PFSK-1 (cell line): ENCODE data around the gene TRMT61A.

Source experiments
- POLR2AphosphoS5 ChIP-seq: IDR thresholded peaks from 2 replicates; pipeline ENCODE4 v1.6.1; 2012; ENCODE audit warnings: low read depth, mild to moderate bottlenecking, control low read depth, low read length, moderate library complexity
- REST ChIP-seq, 2 experiments: IDR thresholded peaks; 2 replicates each; pipeline versions ENCODE4 v1.6.1 to v1.8.0; 2011 to 2012; ENCODE audit warnings: low read depth in 2 of 2, low read length in 2 of 2, control low read depth in 1 of 2, inconsistent platforms in 1 of 2, mild to moderate bottlenecking in 1 of 2, moderate library complexity in 1 of 2; ENCODE audit not compliant: insufficient read depth in 1 of 2
- TAF1 ChIP-seq: IDR thresholded peaks from 2 replicates; pipeline ENCODE4 v1.6.1; 2012; ENCODE audit warnings: low read length, control low read depth, borderline replicate concordance; ENCODE audit not compliant: insufficient read depth

DNA sequence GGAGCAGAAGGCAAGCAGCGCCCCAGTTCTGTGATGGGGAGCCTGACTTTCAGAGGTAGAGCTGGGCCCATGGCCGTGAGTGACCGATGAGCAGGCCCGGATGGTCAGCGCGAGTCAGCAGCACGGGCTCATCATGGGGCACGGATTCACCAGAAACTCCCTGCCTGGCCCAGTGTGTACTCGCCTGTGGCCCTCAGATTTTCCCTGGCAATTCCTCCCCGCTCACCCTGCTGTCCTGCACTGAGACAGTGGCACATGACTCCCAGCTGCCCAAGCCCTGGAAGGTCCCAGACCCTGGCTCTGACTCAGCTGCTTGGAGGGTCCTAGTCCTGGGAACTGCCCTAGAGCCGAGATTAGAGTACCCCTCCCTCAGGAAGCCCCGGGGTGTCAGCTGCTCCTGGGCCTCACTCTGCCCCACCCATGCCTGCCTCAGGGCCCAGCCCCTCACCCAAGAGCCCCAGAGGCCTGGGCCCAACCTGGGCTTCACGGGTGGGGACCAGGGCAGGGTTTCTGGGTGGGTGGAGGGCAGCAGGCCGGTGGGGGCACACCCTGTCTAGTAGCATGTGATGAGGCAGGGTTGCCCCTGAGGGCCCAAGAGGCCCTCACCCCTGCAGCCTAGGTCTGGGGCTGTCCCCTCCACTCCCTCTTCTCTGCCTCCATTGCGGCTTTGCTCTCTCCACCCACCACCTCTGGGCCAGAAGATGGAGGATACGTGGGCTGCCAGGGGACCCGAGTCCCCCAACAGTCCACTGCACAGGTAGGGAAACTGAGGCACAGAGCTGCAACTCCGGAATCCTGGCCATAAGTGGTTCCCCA lies 8.4 kb downstream of the TRMT61A start:
- TF ChIP-seq TAF1 (no peak), REST (IDR thresholded peaks at IDR 0.05; ENCODE audit: insufficient read depth in 1 of 2, low read depth in 2 of 2, low read length in 2 of 2) (no peak), POLR2AphosphoS5 (no peak)
